Breast epithelium (tissue), 4 donors: ENCODE results near the gene LYPD5. TPM values are rescaled to one million over a fixed set of nuclear protein-coding genes. Genes with fewer than 3 reads are reported as not detected.

ENCODE experiments used
- DNase-seq, 2 donors: peaks; one replicate each; pipeline ENCODE4 v3.0.0-alpha.2; 2019; ENCODE audit warnings: low spot score in 2 of 2
- H3K27ac ChIP-seq, 2 donors: fragments of 200-600 bp; sonication (generic) in 1 of 2; one replicate each; pipeline ENCODE4 v1.5.1; 2016 to 2019; ENCODE audit warnings: mild to moderate bottlenecking in 1 of 2
- H3K27me3 ChIP-seq, 2 donors: fragments of 200-600 bp; sonication (generic) in 1 of 2; one replicate each; pipeline versions ENCODE4 v1.5.1 to v1.6.0; 2017 to 2019; ENCODE audit warnings: control low read depth in 1 of 2, mild to moderate bottlenecking in 1 of 2
- H3K36me3 ChIP-seq: fragments of 200-600 bp; one replicate; pipeline ENCODE4 v1.5.1; 2019
- H3K4me1 ChIP-seq, 2 donors: fragments of 200-600 bp; sonication (generic); one replicate each; pipeline ENCODE4 v1.5.1; 2016 to 2019; ENCODE audit warnings: control low read depth in 1 of 2
- H3K4me3 ChIP-seq, 3 donors: fragments of 200-600 bp; sonication (generic); 1 replicate in 2 of 3; 2 replicates in 1 of 3; pipeline ENCODE4 v1.5.1; 2016 to 2019; ENCODE audit warnings: mild to moderate bottlenecking in 3 of 3, moderate library complexity in 2 of 3
- H3K9me3 ChIP-seq, 2 donors: fragments of 200-600 bp; sonication (generic) in 1 of 2; one replicate each; pipeline ENCODE4 v1.5.1; 2016 to 2019; ENCODE audit warnings: control low read depth in 1 of 2
- CTCF ChIP-seq, 3 donors: fragments of 450-650 bp; IDR thresholded peaks; one replicate each; pipeline ENCODE4 v1.5.1; 2016 to 2017; ENCODE audit warnings: antibody characterized with exemption in 3 of 3, mild to moderate bottlenecking in 3 of 3, moderate library complexity in 3 of 3
- POLR2A ChIP-seq: fragments of 450-650 bp; IDR thresholded peaks from one replicate; pipeline ENCODE4 v1.6.1; 2016; ENCODE audit warnings: antibody characterized with exemption, mild to moderate bottlenecking, moderate library complexity
- POLR2AphosphoS5 ChIP-seq, 3 donors: sonication (generic); formaldehyde crosslinking; IDR thresholded peaks; one replicate each; pipeline ENCODE4 v1.6.1; 2017; ENCODE audit warnings: antibody characterized with exemption in 3 of 3
- intact Hi-C: fragments of 100-400 bp; cut with DNase I; formaldehyde crosslinking; loops from one replicate; pipeline ENCODE4 v1.15.1; 2023; ENCODE audit warnings: low total_unique reads
- total RNA-seq, 3 donors: library from RNA; depleted of rRNA; stranded (reverse); fragments of >200 nt; gene quantifications; one replicate each; pipeline ENCODE4 v1.1.0, GENCODE V29; 2016

LYPD5 gene
- total RNA-seq, 3 donors from 2014 or later, result 0.48 to 7.2 (median 6.2) TPM

- no peak for TF ChIP-seq CTCF (IDR thresholded peaks at IDR 0.05)
- TF ChIP-seq POLR2AphosphoS5 (IDR thresholded peaks at IDR 0.05), result no peak
- TF ChIP-seq POLR2A, result no peak
- Histone ChIP-seq H3K36me3 (no peaks in the 10 kb centered on the region), H3K27ac (peak overlapping the region; percentile 41 to 84), H3K27me3 (no peaks in the 10 kb centered on the region), H3K4me3 (no peak overlapping the region), H3K4me1 (peaks cover 0 to 9% of the 10 kb centered on the region in 2 donors), H3K9me3 (no peaks in the 10 kb centered on the region)
- intact Hi-C loops, result no loop called here
- no peak for DNase-seq
Measured at GRCh38 chr19:43763473-43763939, 38.7 kb downstream of the LYPD5 start.

GRCh38 chr19:43762814-43763213 lies 39.4 kb downstream of the LYPD5 start:
- Histone ChIP-seq H3K4me1 (peaks cover 0 to 9% of the 10 kb centered on the region in 2 donors), H3K27me3 (no peaks in the 10 kb centered on the region), H3K4me3 (no peak overlapping the region), H3K9me3 (no peaks in the 10 kb centered on the region), H3K27ac (peak overlapping the region in 1 of 2 donors; percentile 21), H3K36me3 (no peaks in the 10 kb centered on the region)
- intact Hi-C loops, result no loop called here
- DNase-seq, result no peak
- TF ChIP-seq CTCF (IDR thresholded peaks at IDR 0.05), result no peak
- TF ChIP-seq POLR2A, result no peak
- no peak for TF ChIP-seq POLR2AphosphoS5 (IDR thresholded peaks at IDR 0.05)

GRCh38 chr19:43760941-43761340 lies 41.3 kb downstream of the LYPD5 start:
- H3K27ac ChIP-seq, result no peak overlapping the region
- no peaks in the 10 kb centered on the region for H3K36me3 ChIP-seq
- DNase-seq, result no peak
- intact Hi-C loops, result no loop called here
- no peak overlapping the region for H3K4me3 ChIP-seq
- no peak for TF ChIP-seq POLR2A
- no peak for TF ChIP-seq CTCF (IDR thresholded peaks at IDR 0.05)
- TF ChIP-seq POLR2AphosphoS5 (IDR thresholded peaks at IDR 0.05), result no peak
- no peaks in the 10 kb centered on the region for H3K27me3 ChIP-seq
- H3K9me3 ChIP-seq, result no peaks in the 10 kb centered on the region
- peaks cover 0 to 9% of the 10 kb centered on the region in 2 donors for H3K4me1 ChIP-seq

GRCh38 chr19:43759515-43759914 lies 42.7 kb downstream of the LYPD5 start:
- H3K27me3 ChIP-seq, result no peaks in the 10 kb centered on the region
- peak in 1 of 2 donors; percentile 59 for DNase-seq
- no peaks in the 10 kb centered on the region for H3K9me3 ChIP-seq
- H3K36me3 ChIP-seq, result no peaks in the 10 kb centered on the region
- peaks cover 0 to 5% of the 10 kb centered on the region in 2 donors for H3K4me1 ChIP-seq
- intact Hi-C loops, result no loop called here
- H3K27ac ChIP-seq, result peak overlapping the region; percentile 80
- peak in 2 of 3 donors; percentile 21 to 55 for TF ChIP-seq CTCF (IDR thresholded peaks at IDR 0.05)
- TF ChIP-seq POLR2A, result no peak
- no peak for TF ChIP-seq POLR2AphosphoS5 (IDR thresholded peaks at IDR 0.05)
- H3K4me3 ChIP-seq, result no peak overlapping the region

GRCh38 chr19:43755256-43755801 lies 46.9 kb downstream of the LYPD5 start:
- no peaks in the 10 kb centered on the region for H3K4me1 ChIP-seq
- no peaks in the 10 kb centered on the region for H3K27me3 ChIP-seq
- intact Hi-C loops, result no loop called here
- peak overlapping the region; percentile 98 for H3K27ac ChIP-seq
- H3K4me3 ChIP-seq, result peak overlapping the region; percentile 62 to 76 (median 75)
- no peaks in the 10 kb centered on the region for H3K9me3 ChIP-seq
- peak; percentile 77 for DNase-seq
- no peaks in the 10 kb centered on the region for H3K36me3 ChIP-seq
- TF ChIP-seq POLR2A (no peak), POLR2AphosphoS5 (IDR thresholded peaks at IDR 0.05) (no peak), CTCF (IDR thresholded peaks at IDR 0.05) (no peak)
